Activated T-cell treated with anti-CD3 and anti-CD28 coated beads, Interleukin-2, amount 50 U/mL, for 48 hours (primary cell): Measurements from ENCODE around the gene EML6.

Source experiments
- DNase-seq, 2 experiments: peaks; one replicate each; pipeline ENCODE4 v3.0.0-alpha.2; 2020

Gene EML6

DNA sequence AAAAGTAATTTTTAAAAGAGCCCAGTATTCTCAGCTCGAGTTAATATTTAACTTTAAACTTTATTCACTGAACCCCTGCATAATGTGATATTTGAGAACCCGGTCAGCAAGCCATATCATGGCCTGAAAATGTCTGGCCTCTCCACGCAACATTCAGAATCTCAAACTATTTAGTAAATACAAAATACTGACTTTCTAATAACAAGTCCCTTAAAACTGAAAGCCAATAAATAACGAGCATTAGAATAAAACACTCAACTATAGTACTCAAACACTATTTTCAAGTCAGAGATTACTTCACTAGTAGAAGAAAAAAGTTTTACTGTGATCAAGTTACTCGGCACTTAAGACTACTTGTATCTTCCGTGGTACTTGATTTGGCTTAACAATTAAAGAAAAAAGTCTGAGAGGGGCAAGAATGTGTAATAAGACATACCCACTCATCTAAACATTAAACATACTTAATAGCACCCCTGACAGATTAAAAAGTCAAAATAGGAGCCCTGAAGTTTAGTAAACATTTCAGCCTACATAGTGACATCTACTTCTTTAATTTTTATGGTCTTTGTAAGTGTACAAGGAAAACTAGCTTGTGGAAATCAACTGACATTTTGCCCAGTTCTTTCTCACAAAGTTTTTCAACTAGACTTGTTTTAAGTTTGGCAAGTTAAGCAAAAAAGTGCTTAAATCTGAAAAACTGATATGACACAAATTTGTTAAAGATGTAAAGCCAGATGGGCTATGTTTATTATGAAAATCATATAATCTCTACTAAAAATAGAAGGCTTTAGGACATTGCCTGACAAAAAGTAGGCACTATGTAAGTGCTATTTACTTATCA, 288.6 kb downstream of the EML6 start:
- DNase-seq = no peak

DNA sequence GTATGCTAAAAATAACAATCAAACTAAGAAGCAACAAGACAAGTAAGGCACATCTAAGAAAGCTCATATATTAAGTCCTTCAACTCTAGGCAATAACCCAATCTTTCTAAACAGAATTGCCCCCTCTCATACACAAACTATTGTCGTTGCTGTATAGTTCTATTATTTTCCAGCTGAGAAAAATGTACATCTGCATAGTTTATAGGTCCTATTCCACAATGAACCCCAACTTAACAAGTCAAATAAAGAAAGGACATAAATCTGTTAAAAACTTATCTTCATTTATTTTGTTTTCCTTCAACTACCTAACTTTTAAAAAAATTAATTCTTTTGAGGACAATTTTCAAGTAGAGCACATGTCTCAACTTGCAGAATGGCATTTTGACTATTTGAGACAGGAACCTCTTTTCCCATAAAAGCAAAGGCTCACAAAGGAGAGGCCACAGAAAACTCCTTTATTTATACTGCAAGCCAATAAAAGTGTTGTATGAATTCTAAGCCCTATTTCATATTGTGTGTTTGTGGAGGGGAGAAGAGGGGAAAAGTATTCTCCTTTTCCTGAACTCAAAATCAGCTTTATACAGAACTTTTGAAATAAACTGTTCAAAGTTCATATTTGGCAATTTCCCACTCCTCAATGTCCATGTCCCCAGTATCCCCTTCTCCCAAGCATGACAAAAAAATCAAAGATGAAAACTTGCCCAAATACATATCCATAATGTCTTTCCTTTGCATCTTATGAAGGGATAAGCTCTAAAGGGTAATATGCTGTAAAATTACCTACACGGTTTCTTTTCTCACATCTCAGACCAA, 289.4 kb downstream of the EML6 start:
- no peak for DNase-seq

DNA sequence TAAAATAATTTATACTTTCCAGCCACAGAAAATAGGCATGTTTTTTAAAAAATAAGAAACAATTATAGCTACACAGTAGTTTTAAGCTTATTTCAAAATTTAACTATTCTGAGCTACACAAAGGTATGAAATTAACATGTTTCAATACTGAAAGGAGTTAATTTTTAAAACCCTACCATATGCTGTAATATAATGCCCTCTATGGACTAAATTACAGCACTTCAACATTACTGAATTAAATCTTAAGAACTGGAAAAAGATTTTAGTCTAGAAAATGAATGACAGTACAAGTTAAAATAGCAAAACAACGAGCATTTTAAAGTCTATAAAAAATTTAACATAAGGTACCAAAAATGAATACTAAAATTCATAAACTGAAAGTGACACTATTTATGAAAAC, 290.5 kb downstream of the EML6 start:
- no peak for DNase-seq

DNA sequence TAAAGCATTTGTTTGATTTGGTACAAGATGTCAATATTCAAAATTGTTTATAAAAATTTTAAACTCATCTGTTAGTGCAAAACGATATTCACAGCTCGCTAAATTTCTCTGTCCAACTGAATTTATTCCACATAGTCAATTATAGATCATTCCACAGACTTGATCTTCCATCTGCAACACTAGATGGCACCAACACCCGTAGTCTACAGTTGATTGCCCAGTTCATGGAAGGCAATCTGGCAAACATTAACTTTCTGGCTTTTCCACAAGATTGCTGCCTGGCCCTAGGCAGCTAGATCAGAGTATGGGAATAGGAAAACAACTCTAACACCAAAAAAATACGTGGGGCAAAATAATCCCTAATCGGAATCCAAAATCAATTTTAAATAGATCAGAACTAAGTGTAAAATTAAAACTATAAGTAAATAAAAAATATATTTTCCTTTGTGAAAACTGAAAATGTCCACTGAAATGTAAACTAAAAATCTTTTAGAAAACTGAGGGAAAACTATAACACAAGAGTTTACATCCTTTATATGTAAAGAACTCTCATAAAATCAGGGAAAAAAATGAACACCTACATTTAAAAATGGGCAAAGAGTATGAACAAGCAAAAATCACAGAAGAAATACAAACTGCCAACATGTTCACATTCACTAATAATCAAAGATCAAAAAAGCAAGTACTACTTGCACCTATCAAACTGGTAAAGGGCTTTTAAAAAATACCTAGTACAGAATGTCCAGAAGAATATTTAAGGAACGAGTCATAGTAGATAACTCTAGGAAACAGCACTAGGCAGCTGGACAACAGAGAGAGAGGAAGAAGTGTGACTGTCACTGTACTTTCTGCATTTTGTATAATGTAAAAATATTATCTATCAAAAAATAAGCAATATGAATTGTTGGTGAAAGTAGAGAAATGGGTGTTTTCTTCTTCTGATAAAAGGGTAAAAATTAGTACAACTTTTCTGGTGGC, 291.8 kb downstream of the EML6 start:
- no peak for DNase-seq

DNA sequence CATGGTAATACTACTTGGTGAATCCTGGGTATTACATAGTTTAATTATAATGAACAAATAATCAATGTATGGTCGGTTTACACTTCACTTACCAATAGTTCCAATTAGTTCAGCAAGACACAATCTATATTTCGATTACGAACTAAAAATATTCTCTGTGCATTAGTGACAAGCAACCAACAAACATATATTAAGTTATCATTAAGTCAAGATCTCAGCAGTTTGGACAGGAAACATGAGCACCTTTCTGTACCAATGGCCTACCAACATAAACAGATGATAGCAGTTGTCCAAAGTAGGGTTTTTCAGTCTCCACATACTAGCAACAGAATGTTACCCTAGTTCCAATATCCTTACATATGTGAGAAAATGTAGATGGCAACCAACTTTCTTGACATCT, 294.0 kb downstream of the EML6 start:
- no peak for DNase-seq

DNA sequence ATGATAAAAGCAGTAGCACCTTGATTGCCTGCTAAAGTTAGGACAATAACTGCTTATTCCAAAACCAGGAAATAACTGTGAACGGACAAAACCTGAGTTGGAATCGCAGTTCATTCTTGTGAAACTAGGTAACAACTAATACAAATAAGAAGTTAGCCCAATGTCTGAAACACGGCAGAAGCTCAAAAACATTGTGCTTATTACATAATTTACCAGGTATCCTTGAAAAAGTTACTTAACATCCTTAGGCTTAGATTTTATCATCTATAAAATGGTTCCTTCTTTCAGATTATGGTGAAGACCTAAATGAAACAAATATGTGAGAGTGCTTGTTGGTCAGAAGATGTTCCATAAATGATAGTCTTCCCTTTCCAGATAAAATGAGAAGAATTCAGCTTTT, 294.4 kb downstream of the EML6 start:
- no peak for DNase-seq

DNA sequence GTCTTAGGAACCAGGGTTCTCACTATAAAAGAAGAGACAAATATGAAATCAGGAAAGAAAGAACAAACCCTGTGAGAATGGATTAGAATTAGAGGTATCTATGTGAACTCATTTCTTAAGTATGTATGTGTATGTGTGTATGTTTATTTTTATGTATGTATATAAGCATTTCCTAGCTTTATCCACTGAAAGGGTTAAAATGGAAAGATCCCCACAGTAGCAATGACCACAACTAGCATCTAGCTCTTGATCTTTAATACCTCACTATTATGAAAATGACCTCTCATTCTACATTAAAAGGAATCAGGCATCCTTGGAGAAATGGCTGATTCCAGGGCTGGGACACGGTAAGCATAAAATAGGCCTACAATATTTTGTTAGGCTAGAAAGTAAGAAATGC, 295.2 kb downstream of the EML6 start:
- DNase-seq = no peak

DNA sequence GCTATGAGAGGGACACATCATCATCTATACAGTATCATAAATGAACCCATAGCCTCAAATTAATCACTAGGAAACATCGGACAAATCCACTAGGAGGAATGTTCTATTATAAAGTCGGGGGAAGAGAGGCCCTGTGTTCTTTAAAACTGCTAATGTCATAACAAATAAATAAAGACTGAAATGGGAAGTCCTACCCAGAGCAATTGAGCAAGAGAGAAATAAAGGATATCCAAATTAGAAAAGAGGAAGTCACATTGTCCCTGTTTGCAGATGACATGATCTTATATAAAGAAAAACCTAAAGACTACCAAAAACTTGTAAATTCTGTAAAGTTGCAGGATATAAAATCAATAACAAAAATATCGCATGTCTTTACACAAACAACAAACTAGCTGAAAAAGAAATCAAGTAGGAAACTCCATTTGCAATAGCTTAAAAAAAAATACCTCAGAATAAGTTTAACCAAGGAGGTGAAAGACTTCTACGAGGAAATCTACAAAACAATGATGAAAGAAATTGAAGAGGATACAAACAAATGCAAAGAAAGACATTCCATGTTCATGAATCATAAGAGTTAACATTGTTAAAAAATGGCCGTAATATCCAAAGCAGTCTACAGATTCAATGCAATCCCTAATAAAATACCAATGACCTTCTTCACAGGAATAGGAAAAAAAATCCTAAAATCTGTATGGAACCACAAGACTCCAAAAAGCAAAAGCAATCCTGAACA, 296.2 kb downstream of the EML6 start:
- no peak for DNase-seq
